HCT116 (cell line): ENCODE results near the gene NDUFAF4. TPM values are rescaled to one million over a fixed set of nuclear protein-coding genes. Genes with fewer than 3 reads are reported as not detected.

ENCODE experiments used
- ATAC-seq: fragments of 200-7000 bp; cut with Tn5 transposase; 2 replicates; pipeline ENCODE4 v1.9.1; 2020; ENCODE audit warnings: mild to moderate bottlenecking, moderate library complexity
- BruUV-seq: library from RNA; stranded (reverse); fragments of 400-500 nt; replicated peaks from 2 replicates; lab custom pipeline; 2021; lab: Mats Ljungman, UMichigan
- CTCF ChIA-PET: fragments of 300-600 bp; sonication (Branson Sonifier 250); formaldehyde crosslinking; loops from one replicate; lab custom pipeline; 2021; ENCODE audit warnings: antibody characterized with exemption; lab: Charles Lee
- POLR2A ChIA-PET: fragments of 300-600, 350-600 bp; sonication (Branson Sonifier 250); formaldehyde crosslinking; loops from one replicate; lab custom pipeline; 2021; ENCODE audit warnings: antibody characterized with exemption; lab: Charles Lee
- RAD21 ChIA-PET, 2 experiments: fragments of 300-600 bp; sonication (Branson Sonifier 250); formaldehyde crosslinking; loops; one replicate each; lab custom pipeline; 2023; ENCODE audit warnings: low total read pairs in 2 of 2; ENCODE audit not compliant: uncharacterized antibody in 2 of 2, unreplicated experiment in 2 of 2, low non-redundant PET in 1 of 2; lab: Charles Lee
- DNase-seq: peaks from one replicate; pipeline ENCODE4 v3.0.0-alpha.2; 2010; ENCODE audit warnings: low read depth, low spot score
- H2AFZ ChIP-seq: fragments of 200-600 bp; shearing (Covaris generic), sonication (generic); 2 replicates; pipeline ENCODE4 v1.6.1; 2017; ENCODE audit warnings: low read depth, mixed run types, mixed read lengths, antibody characterized with exemption, low read length; ENCODE audit not compliant: poor library complexity, severe bottlenecking
- H3K27ac ChIP-seq: 2 replicates; pipeline ENCODE4 v1.5.1; 2012; ENCODE audit warnings: low read depth, low read length
- H3K27me3 ChIP-seq: fragments of 200-600 bp; sonication (generic); 2 replicates; pipeline ENCODE4 v1.6.1; 2016; ENCODE audit warnings: mixed run types, low read length, mixed read lengths; ENCODE audit not compliant: insufficient read depth
- H3K36me3 ChIP-seq, 2 experiments: fragments of 200-500 bp in 1 of 2; fragments of 200-600 bp in 1 of 2; sonication (Bioruptor generic) in 1 of 2; sonication (generic) in 1 of 2; 2 replicates each; pipeline versions ENCODE4 v1.5.1 to v1.6.1; 2014 to 2016; ENCODE audit warnings: low read length in 2 of 2, inconsistent platforms in 1 of 2, mixed read lengths in 1 of 2, mixed run types in 1 of 2; ENCODE audit not compliant: insufficient read depth in 2 of 2, control insufficient read depth in 1 of 2
- H3K4me1 ChIP-seq, 2 experiments: fragments of 200-600 bp in 1 of 2; sonication (generic) in 1 of 2; 2 replicates each; pipeline versions ENCODE4 v1.5.1 to v1.6.1; 2012 to 2017; ENCODE audit warnings: low read length in 2 of 2, inconsistent platforms in 1 of 2, mild to moderate bottlenecking in 1 of 2, mixed read lengths in 1 of 2, mixed run types in 1 of 2, moderate library complexity in 1 of 2; ENCODE audit not compliant: insufficient read depth in 2 of 2, control insufficient read depth in 1 of 2
- H3K4me2 ChIP-seq: fragments of 200-600 bp; sonication (generic); 2 replicates; pipeline ENCODE4 v1.6.1; 2017; ENCODE audit warnings: mixed run types, low read length, mixed read lengths
- H3K4me3 ChIP-seq, 2 experiments: fragments of 200-600 bp in 1 of 2; sonication (generic) in 1 of 2; replicated peaks in 1 of 2; 2 replicates each; pipeline ENCODE4 v1.5.1; 2011 to 2016; ENCODE audit warnings: low read length in 2 of 2, control low read depth in 1 of 2, low read depth in 1 of 2, mild to moderate bottlenecking in 1 of 2, mixed read lengths in 1 of 2, mixed run types in 1 of 2
- H3K79me2 ChIP-seq: fragments of 200-600 bp; sonication (generic); 2 replicates; pipeline ENCODE4 v1.6.1; 2017; ENCODE audit warnings: mild to moderate bottlenecking, mixed run types, low read length, moderate library complexity, mixed read lengths; ENCODE audit not compliant: insufficient read depth
- H3K9ac ChIP-seq: fragments of 200-600 bp; sonication (generic); 2 replicates; pipeline ENCODE4 v1.6.1; 2016; ENCODE audit warnings: low read length, mixed read lengths
- H3K9me2 ChIP-seq: fragments of 200-600 bp; sonication (generic), shearing (Covaris generic); 2 replicates; pipeline ENCODE4 v1.6.1; 2017; ENCODE audit warnings: mixed run types, mild to moderate bottlenecking, moderate library complexity; ENCODE audit not compliant: insufficient read depth
- H3K9me3 ChIP-seq, 2 experiments: fragments of 200-500 bp in 1 of 2; fragments of 200-600 bp in 1 of 2; sonication (Bioruptor generic) in 1 of 2; sonication (generic) in 1 of 2; 2 replicates each; pipeline ENCODE4 v1.6.1; 2014 to 2017; ENCODE audit warnings: low read length in 2 of 2, mixed read lengths in 2 of 2, inconsistent platforms in 1 of 2, low read depth in 1 of 2, mild to moderate bottlenecking in 1 of 2, mixed run types in 1 of 2, moderate library complexity in 1 of 2; ENCODE audit not compliant: control insufficient read depth in 1 of 2, insufficient read depth in 1 of 2
- H4K20me1 ChIP-seq: fragments of 200-600 bp; sonication (generic), shearing (Covaris generic); 2 replicates; pipeline ENCODE4 v1.6.1; 2017; ENCODE audit warnings: mixed run types, mild to moderate bottlenecking, moderate library complexity; ENCODE audit not compliant: insufficient read depth
- CBX3 ChIP-seq: IDR thresholded peaks from 2 replicates; pipeline ENCODE4 v1.6.1; 2012; ENCODE audit warnings: low read depth
- CEBPB ChIP-seq: IDR thresholded peaks from 2 replicates; pipeline ENCODE4 v1.6.1; 2012; ENCODE audit warnings: low read depth
- EGR1 ChIP-seq: IDR thresholded peaks from 2 replicates; pipeline ENCODE4 v1.6.1; 2012; ENCODE audit warnings: low read depth
- ELF1 ChIP-seq: IDR thresholded peaks from 2 replicates; pipeline ENCODE4 v1.6.1; 2012; ENCODE audit warnings: low read depth, borderline replicate concordance
- EZH2 ChIP-seq: fragments of 200-600 bp; sonication (generic); IDR thresholded peaks from 2 replicates; pipeline ENCODE4 v1.6.1; 2017; ENCODE audit warnings: antibody characterized with exemption, mixed run types
- EZH2phosphoT487 ChIP-seq: fragments of 200-600 bp; IDR thresholded peaks from 2 replicates; pipeline ENCODE4 v1.6.1; 2018; ENCODE audit warnings: antibody characterized with exemption, borderline replicate concordance
- RAD21 ChIP-seq: IDR thresholded peaks from 2 replicates; pipeline ENCODE4 v1.6.1; 2012; ENCODE audit warnings: low read depth, mild to moderate bottlenecking
- SP1 ChIP-seq: IDR thresholded peaks from 2 replicates; pipeline ENCODE4 v1.6.1; 2012; ENCODE audit warnings: low read depth
- SRF ChIP-seq: IDR thresholded peaks from 2 replicates; pipeline ENCODE4 v1.6.1; 2012; ENCODE audit warnings: low read depth
- YY1 ChIP-seq: IDR thresholded peaks from 2 replicates; pipeline ENCODE4 v1.6.1; 2011; ENCODE audit warnings: low read length, low read depth, moderate library complexity, mild to moderate bottlenecking; ENCODE audit not compliant: insufficient replicate concordance; ENCODE audit errors: extremely low read depth
- ZFX ChIP-seq: fragments of 450-650 bp; IDR thresholded peaks from 2 replicates; pipeline ENCODE4 v1.6.1; 2017
- ZNF274 ChIP-seq: fragments of 200-500 bp; sonication (Bioruptor generic); IDR thresholded peaks from 2 replicates; pipeline ENCODE4 v1.6.1; 2014; ENCODE audit warnings: mild to moderate bottlenecking, low read depth, low read length, inconsistent platforms
- intact Hi-C: fragments of 100-400 bp; cut with micrococcal nuclease; formaldehyde crosslinking; loops from 2 replicates; pipeline ENCODE4 v1.10.0; 2022
- total RNA-seq: library from RNA; stranded (reverse); gene quantifications from one replicate; pipeline ENCODE4 v1.2.1, GENCODE V29; 2021; ENCODE audit not compliant: unreplicated experiment

NDUFAF4 gene
- total RNA-seq, 1 experiment from 2014 or later: 62.4 TPM

DNA sequence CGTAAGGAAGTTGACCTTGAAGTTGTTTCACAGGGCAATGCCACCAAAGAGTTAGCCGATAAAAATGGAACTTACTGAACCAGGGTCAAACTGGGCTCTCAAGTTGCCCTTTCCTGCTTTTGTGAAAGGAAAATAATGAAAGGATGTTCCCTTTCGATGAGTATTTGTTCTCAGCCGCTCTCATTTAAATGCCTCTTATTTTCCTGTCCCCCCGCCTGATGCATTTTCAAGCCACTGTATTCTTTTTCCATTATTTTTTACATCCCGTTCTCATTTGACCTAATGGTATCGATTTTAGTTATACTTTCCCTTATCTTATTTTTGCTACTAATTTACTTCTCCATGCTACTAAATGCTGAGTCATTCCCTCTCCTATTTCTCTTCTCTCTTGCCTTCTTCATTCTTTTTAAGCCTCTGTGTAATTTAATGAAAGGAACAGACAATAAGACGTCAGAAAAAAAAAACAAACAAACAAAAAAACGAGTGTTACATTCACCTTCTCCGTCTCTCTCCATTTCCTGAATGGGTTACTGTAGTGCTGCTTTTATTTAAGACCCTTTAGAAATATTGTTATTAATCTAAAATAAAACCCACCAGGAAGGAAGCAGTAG, 655 bp upstream of the NDUFAF4 start:
- CTCF ChIA-PET: interaction anchor here (0.6 to 3.1 kb wide), 15 partner anchors 9 to 271 kb away, joined by 3 to 85 read pairs (median 4); no protein-coding TSS in a partner anchor
- Histone ChIP-seq H3K4me1 (peaks cover 6 to 22% of the 10 kb centered on the region in 2 experiments), H3K27me3 (no peaks in the 10 kb centered on the region), H3K4me2 (peak overlapping the region; percentile 94), H4K20me1 (peaks cover 15% of the 10 kb centered on the region; the same call in 1 of the 2 replicates), H3K36me3 (peaks cover 10 to 13% of the 10 kb centered on the region in 2 experiments), H3K4me3 (peak overlapping the region; percentile 84 to 91), H3K9ac (peak overlapping the region; percentile 89), H3K27ac (peak overlapping the region; percentile 45), H3K9me2 (no peaks in the 10 kb centered on the region), H3K79me2 (peaks cover 43% of the 10 kb centered on the region), H3K9me3 (no peaks in the 10 kb centered on the region), H2AFZ (peak overlapping the region; percentile 92)
- intact Hi-C loops: loop anchor here (1.0 to 5.0 kb wide), 3 partner anchors 61 to 376 kb away; partner anchors contain the start of genes GPR63 and UFL1
- TF ChIP-seq SRF (no peak), ZFX (no peak), SP1 (no peak), YY1 (no peak), CEBPB (no peak), EGR1 (no peak), EZH2 (no peak), ZNF274 (no peak), RAD21 (no peak)
- ATAC-seq: no peak
- POLR2A ChIA-PET: no interaction called here
- BruUV-seq: TSS peak; percentile 96
- RAD21 ChIA-PET: interaction anchor here (0.5 to 2.0 kb wide), 2 partner anchors 161 kb away, joined by 3 to 7 read pairs; no protein-coding TSS in a partner anchor
- no peak for DNase-seq

DNA sequence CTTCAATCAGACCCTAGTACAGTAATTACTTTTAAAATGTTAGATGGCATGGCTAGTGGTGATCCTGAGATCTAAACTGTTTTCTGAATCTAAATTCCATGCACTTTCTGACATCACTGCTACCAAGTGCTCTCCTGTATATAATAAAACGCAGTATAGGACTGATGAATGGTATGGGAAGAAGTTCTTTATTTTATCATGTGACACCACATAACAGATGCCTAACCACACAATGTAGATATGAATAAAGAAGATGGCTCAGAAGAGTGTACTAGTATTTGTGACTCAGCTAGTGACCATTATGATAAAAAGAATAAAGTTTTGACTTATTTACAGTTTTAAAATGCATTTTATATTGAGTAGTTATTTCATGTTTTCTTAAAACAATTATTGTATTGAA, 8.5 kb downstream of the NDUFAF4 start:
- no TSS peak for BruUV-seq
- Histone ChIP-seq H3K4me3 (no peak overlapping the region), H3K9me3 (no peaks in the 10 kb centered on the region), H3K9me2 (no peaks in the 10 kb centered on the region), H3K79me2 (peaks cover 25% of the 10 kb centered on the region), H4K20me1 (peaks cover 8% of the 10 kb centered on the region; the same call in 1 of the 2 replicates), H2AFZ (no peak overlapping the region), H3K27me3 (no peaks in the 10 kb centered on the region), H3K4me2 (no peak overlapping the region), H3K27ac (no peak overlapping the region), H3K9ac (no peak overlapping the region), H3K36me3 (peaks cover 29 to 30% of the 10 kb centered on the region in 2 experiments), H3K4me1 (no peaks in the 10 kb centered on the region)
- DNase-seq (no peak), ATAC-seq (no peak)
- RAD21 ChIA-PET: no interaction called here
- POLR2A ChIA-PET: no interaction called here
- no peak for TF ChIP-seq CBX3
- TF ChIP-seq EZH2phosphoT487: no peak
- TF ChIP-seq RAD21: no peak
- TF ChIP-seq SRF: no peak
- no peak for TF ChIP-seq ELF1
- TF ChIP-seq SP1: no peak
- no peak for TF ChIP-seq ZNF274
- CTCF ChIA-PET: no interaction called here
- intact Hi-C loops: no loop called here
